SK-N-MC (cell line): ENCODE measurements around the gene BIRC2.

ENCODE experiments used
- EZH2 ChIP-seq: fragments of 200-600 bp; sonication (generic); IDR thresholded peaks from one replicate; pipeline ENCODE4 v1.6.1; 2017; ENCODE audit warnings: antibody characterized with exemption
- FOXP2 ChIP-seq: optimal IDR thresholded peaks from 2 replicates; pipeline ENCODE3; 2011; ENCODE audit warnings: mild to moderate bottlenecking, moderate library complexity; ENCODE audit not compliant: insufficient read depth; ENCODE audit errors: extremely low read length, control extremely low read depth
- POLR2AphosphoS5 ChIP-seq: IDR thresholded peaks from 2 replicates; pipeline ENCODE4 v1.6.1; 2012; ENCODE audit warnings: mild to moderate bottlenecking, low read depth, low read length, borderline replicate concordance

DNA sequence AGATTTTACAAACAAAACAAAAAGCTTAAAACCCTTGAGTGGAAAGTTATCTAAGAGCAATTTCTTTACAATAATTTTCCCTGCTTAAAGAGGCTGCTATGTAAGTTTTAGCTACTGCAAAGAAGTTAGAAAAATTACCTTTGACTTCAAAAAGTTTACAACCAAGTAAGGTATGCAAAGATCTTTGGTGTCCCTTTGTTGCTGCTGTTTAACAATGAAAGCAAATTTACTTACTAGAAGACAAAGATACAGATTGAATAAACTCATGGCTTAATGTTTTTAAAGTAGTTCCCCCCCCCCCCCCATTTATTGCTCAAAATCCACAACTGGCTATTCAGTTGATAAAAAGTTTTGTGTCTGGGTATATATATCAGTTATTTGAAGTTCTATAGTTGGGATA lies 79.6 kb downstream of the BIRC2 start:
- TF ChIP-seq POLR2AphosphoS5 (no peak), EZH2 (no peak), FOXP2 (no peak)
